ENCODE measurements around the gene SEMA4G. TPM values are rescaled to one million over a fixed set of nuclear protein-coding genes. Genes with fewer than 3 reads are reported as not detected.

Gene SEMA4G
- total RNA-seq, 1 experiment from 2014 or later, result 8.5 TPM

DNA sequence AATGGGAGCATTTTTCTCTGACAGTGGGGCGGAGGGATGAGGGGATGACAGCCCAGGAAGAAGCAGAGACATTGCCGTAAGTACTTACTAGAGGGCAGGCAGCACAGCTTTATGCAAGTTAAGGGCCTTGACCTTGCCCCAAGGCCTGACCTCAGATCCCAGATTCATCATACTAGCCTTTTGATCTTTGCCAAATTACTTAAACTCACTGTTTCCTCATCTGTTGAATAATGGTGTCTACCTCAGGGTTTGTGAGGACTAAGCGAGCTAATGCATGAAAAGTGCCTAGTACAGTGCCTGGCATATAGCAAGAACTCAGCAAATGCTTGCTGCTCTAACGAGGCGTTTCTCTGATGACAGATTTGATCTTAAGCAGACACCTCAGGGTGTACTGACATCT is 3.5 kb upstream of the SEMA4G start:
- Histone ChIP-seq H3K4ac (ENCODE audit: low read depth, low read length) (no peak overlapping the region), H2BK120ac (ENCODE audit: low read depth, low read length, poor library complexity, severe bottlenecking) (no peak overlapping the region), H3K14ac (ENCODE audit: insufficient read depth, low read length) (no peak overlapping the region), H3K4me2 (ENCODE audit: insufficient read depth, insufficient read length, low read length) (no peak overlapping the region), H3K18ac (ENCODE audit: insufficient read length, low read depth, low read length) (no peak overlapping the region), H3K79me2 (ENCODE audit: insufficient read depth, low read length) (no peaks in the 10 kb centered on the region), H4K20me1 (ENCODE audit: control insufficient read depth, insufficient read depth, insufficient read length) (no peaks in the 10 kb centered on the region), H3K9ac (ENCODE audit: extremely low read depth, insufficient read length, low read length) (no peak overlapping the region), H4K8ac (replicated peaks; ENCODE audit: insufficient read length, low read depth, low read length) (no peak overlapping the region), H2BK15ac (ENCODE audit: low read depth, low read length) (no peak overlapping the region), H2AK5ac (ENCODE audit: insufficient read length, low read length) (no peak overlapping the region), H2AFZ (ENCODE audit: low read length) (no peak overlapping the region), H3K23me2 (ENCODE audit: insufficient read length, low read depth, low read length, poor library complexity, severe bottlenecking) (peaks cover 12% of the 10 kb centered on the region), H3K23ac (ENCODE audit: insufficient read length, low read depth, low read length) (no peak overlapping the region), H4K91ac (ENCODE audit: insufficient read length, low read depth, low read length) (no peak overlapping the region), H3T11ph (ENCODE audit: low read length) (no peak overlapping the region), H2BK5ac (ENCODE audit: insufficient read length, low read length) (no peak overlapping the region), H3K4me1 (ENCODE audit: insufficient read depth, low read length) (no peaks in the 10 kb centered on the region), H3K27me3 (ENCODE audit: insufficient read depth, low read length) (no peaks in the 10 kb centered on the region), H3K56ac (ENCODE audit: insufficient read length, low read depth, low read length) (no peak overlapping the region), H4K5ac (ENCODE audit: insufficient read length, low read depth, low read length) (no peak overlapping the region), H2BK20ac (ENCODE audit: low read depth, low read length, poor library complexity, severe bottlenecking) (no peak overlapping the region), H3K27ac (ENCODE audit: insufficient read length, low read depth, low read length) (no peak overlapping the region), H2BK12ac (ENCODE audit: insufficient read length, low read depth, low read length) (no peak overlapping the region), H3K79me1 (ENCODE audit: insufficient read depth, low read depth, low read length, poor library complexity, severe bottlenecking) (no peaks in the 10 kb centered on the region), H3K9me3 (ENCODE audit: control insufficient read depth, low read depth, low read length) (no peaks in the 10 kb centered on the region)
- peaks cover 7% of the 10 kb centered on the region for H3K27me3 Mint-ChIP-seq (ENCODE audit: low read depth)
- peak overlapping the region in 1 of 3 experiments; percentile 34; a peak in 1 of 7 replicates for H3K27ac Mint-ChIP-seq
- H3K4me3 Mint-ChIP-seq, result peak overlapping the region in 1 of 2 experiments; percentile 46; a peak in 2 of 5 replicates
- H3K9me3 Mint-ChIP-seq, result no peaks in the 10 kb centered on the region; a peak in 1 of 5 replicates
- peaks cover 14% of the 10 kb centered on the region in 2 experiments for H3K4me1 Mint-ChIP-seq
- DNase-seq, result no peak
- H3K36me3 Mint-ChIP-seq (ENCODE audit: insufficient read depth in 1 of 3, low read depth in 3 of 3), result peaks cover 0 to 11% (median 8%) of the 10 kb centered on the region in 3 experiments; a peak in 5 of 7 replicates
- TF ChIP-seq CTCF (conservative IDR thresholded peaks at IDR 0.05), result no peak
- no CpG with 5 or more reads among the region's 5 CpGs for WGBS (ENCODE audit: extremely low coverage, insufficient read length, low lambda C conversion rate)
